Measurements from ENCODE around the gene PTPRM. TPM values are rescaled to one million over a fixed set of nuclear protein-coding genes. Genes with fewer than 3 reads are reported as not detected.
A peak's percentile ranks its signal among the peaks of the same experiment; 100 is the strongest.

The PTPRM gene
- total and polyA plus RNA-seq, 2 of the 8 experiments (the other 6 are each of a cell fraction or from before 2014, with no cell fraction given): 4.1 to 7.0 TPM

DNA sequence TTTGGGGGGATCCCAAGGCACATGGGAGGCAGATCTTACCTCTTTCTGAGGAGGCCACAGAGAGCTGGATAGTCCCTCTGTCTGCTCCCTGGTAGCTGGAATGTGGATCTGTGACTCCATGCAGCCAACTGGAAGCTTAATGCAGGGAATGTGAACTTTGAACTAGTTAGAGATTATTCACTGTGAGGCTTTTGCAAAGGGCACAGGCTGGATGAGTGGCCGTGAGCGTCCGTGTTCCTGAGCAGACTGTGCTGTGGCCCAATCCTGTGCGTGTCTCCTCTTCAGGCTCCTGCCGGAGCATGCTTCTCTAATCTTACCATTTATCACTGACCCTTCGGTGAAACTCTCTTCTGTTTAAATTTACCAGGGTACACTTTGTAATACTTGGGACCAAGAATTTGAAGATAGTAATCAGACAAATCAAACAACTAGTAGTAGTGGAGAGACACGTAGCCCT is 187.6 kb downstream of the PTPRM start:
- no peak overlapping the region for H2AFZ ChIP-seq (ENCODE audit: low read length)
- no peak overlapping the region for H3K4ac ChIP-seq (replicated peaks; ENCODE audit: insufficient read length, low read depth, low read length)
- peaks cover 0 to 3% (median 1%) of the 10 kb centered on the region in 4 experiments; a peak in 2 of 7 replicates for H3K4me1 ChIP-seq (replicated peaks in 1 of 4; ENCODE audit: control insufficient read depth in 3 of 4, insufficient read depth in 4 of 4, low read length in 3 of 4)
- no peak overlapping the region for H2BK5ac ChIP-seq (ENCODE audit: low read depth, low read length)
- TF ChIP-seq SRF (IDR thresholded peaks at IDR 0.05; ENCODE audit: low read depth, low read length): no peak
- no peak for TF ChIP-seq POLR2AphosphoS5 (IDR thresholded peaks at IDR 0.05; ENCODE audit: low read depth, low read length)
- no peak for TF ChIP-seq BCL11A (IDR thresholded peaks at IDR 0.05; ENCODE audit: low read depth in 2 of 2, low read length in 2 of 2)
- TF ChIP-seq, protein P1, sequence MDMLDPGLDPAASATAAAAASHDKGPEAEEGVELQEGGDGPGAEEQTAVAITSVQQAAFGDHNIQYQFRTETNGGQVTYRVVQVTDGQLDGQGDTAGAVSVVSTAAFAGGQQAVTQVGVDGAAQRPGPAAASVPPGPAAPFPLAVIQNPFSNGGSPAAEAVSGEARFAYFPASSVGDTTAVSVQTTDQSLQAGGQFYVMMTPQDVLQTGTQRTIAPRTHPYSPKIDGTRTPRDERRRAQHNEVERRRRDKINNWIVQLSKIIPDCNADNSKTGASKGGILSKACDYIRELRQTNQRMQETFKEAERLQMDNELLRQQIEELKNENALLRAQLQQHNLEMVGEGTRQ (IDR thresholded peaks at IDR 0.05; ENCODE audit: low read length): no peak
- TF ChIP-seq CTBP2 (IDR thresholded peaks at IDR 0.05; ENCODE audit: borderline replicate concordance, insufficient read depth, insufficient read length, low read length): no peak
- peak; percentile 51; the same call in 1 of the 2 replicates for TF ChIP-seq TEAD4 (IDR thresholded peaks at IDR 0.05; ENCODE audit: low read depth, low read length)
- TF ChIP-seq, protein P2, sequence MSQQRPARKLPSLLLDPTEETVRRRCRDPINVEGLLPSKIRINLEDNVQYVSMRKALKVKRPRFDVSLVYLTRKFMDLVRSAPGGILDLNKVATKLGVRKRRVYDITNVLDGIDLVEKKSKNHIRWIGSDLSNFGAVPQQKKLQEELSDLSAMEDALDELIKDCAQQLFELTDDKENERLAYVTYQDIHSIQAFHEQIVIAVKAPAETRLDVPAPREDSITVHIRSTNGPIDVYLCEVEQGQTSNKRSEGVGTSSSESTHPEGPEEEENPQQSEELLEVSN (IDR thresholded peaks at IDR 0.05): no peak
- no peak for TF ChIP-seq HDAC2 (IDR thresholded peaks at IDR 0.05; ENCODE audit: borderline replicate concordance in 1 of 2, low read depth in 2 of 2, low read length in 2 of 2)
- no peak overlapping the region for H4K5ac ChIP-seq (ENCODE audit: insufficient read length, low read depth, low read length)
- no peaks in the 10 kb centered on the region for H4K20me1 ChIP-seq (replicated peaks in 1 of 2; ENCODE audit: control insufficient read depth in 1 of 2, insufficient read depth in 2 of 2, low read length in 2 of 2)
- no peak overlapping the region for H2BK120ac ChIP-seq (replicated peaks; ENCODE audit: low read depth, low read length)
- H3K4me3 ChIP-seq (ENCODE audit: extremely low read depth in 1 of 4, insufficient read depth in 2 of 4, low read depth in 3 of 4, low read length in 4 of 4): no peak overlapping the region
- H3K14ac ChIP-seq (ENCODE audit: insufficient read length): no peak overlapping the region
- no peak overlapping the region for H2AK5ac ChIP-seq (ENCODE audit: low read depth, low read length)
- H2BK20ac ChIP-seq (ENCODE audit: low read length): no peak overlapping the region
- no peaks in the 10 kb centered on the region for H3K79me2 ChIP-seq (ENCODE audit: control insufficient read depth in 1 of 2, insufficient read depth in 2 of 2, low read length in 2 of 2)
- no peak for DNase-seq (ENCODE audit: low read depth in 1 of 2, low spot score in 2 of 2)
- ChIA-PET CTCF (ENCODE audit: partially characterized antibody) (interaction anchor here (0.6 to 1.2 kb wide), 2 partner anchors 35 to 55 kb away, joined by 3 read pairs; no protein-coding TSS in a partner anchor), POLR2A (ENCODE audit: partially characterized antibody) (no interaction called here)
- H3K36me3 ChIP-seq (ENCODE audit: control insufficient read depth in 2 of 4, insufficient read depth in 4 of 4, low read length in 3 of 4): no peaks in the 10 kb centered on the region
- H2BK12ac ChIP-seq (ENCODE audit: low read depth, low read length): no peak overlapping the region
- H3K27me3 ChIP-seq (replicated peaks in 1 of 4; ENCODE audit: control insufficient read depth in 3 of 4, extremely low read depth in 1 of 4, insufficient read depth in 3 of 4, low read length in 3 of 4): no peaks in the 10 kb centered on the region
- FAIRE-seq: no peak
- peaks cover 3% of the 10 kb centered on the region; the same call in 1 of the 2 replicates for H3K79me1 ChIP-seq (ENCODE audit: low read depth, low read length)
- WGBS, 2 experiments (ENCODE audit: extremely low coverage in 1 of 2, insufficient coverage in 1 of 2, insufficient read length in 1 of 2, insufficient replicate concordance in 2 of 2, low coverage in 1 of 2, low lambda C conversion rate in 2 of 2, missing lambda C conversion rate in 1 of 2): 88% methylated on average over 7 of the region's 7 CpGs; no CpG with 5 or more reads in 1 of the 2 experiments
- H3K56ac ChIP-seq (replicated peaks; ENCODE audit: insufficient read length, low read depth, low read length): no peak overlapping the region
- H3K4me2 ChIP-seq (ENCODE audit: insufficient read depth in 1 of 2, low read depth in 2 of 2, low read length in 2 of 2): no peak overlapping the region
- no peaks in the 10 kb centered on the region for H3K23me2 ChIP-seq (ENCODE audit: low read depth, low read length)
- H2BK15ac ChIP-seq (ENCODE audit: low read length): no peak overlapping the region
- H3K18ac ChIP-seq (ENCODE audit: extremely low read depth, low read length): no peak overlapping the region
- no peak overlapping the region for H4K91ac ChIP-seq (replicated peaks; ENCODE audit: insufficient read length, low read length)
- H3K23ac ChIP-seq (ENCODE audit: insufficient read length): no peak overlapping the region
- no peak overlapping the region for H3K27ac ChIP-seq (ENCODE audit: low read depth, low read length)
- H3K9me3 ChIP-seq (ENCODE audit: insufficient read depth in 2 of 2, low read depth in 1 of 2, low read length in 1 of 2): no peaks in the 10 kb centered on the region
- H3K9ac ChIP-seq (replicated peaks in 1 of 4; ENCODE audit: extremely low read depth in 1 of 4, low read depth in 3 of 4, low read length in 3 of 4): no peak overlapping the region
- no peak overlapping the region for H4K8ac ChIP-seq (ENCODE audit: extremely low read depth, insufficient read depth, low read length)
